GM12875 (cell line): ENCODE data around the gene COQ4.

Experiments
- H3K4me3 ChIP-seq: one replicate; pipeline ENCODE4 v1.5.1; 2011; ENCODE audit warnings: low read depth, low read length, control low read depth
- CTCF ChIP-seq: IDR thresholded peaks from 2 replicates; pipeline ENCODE4 v1.5.1; 2011; ENCODE audit warnings: low read depth, mild to moderate bottlenecking, control low read depth, inconsistent platforms, low read length, moderate library complexity, borderline replicate concordance; ENCODE audit not compliant: insufficient read depth

The COQ4 gene

GRCh38 chr9:128309551-128309950, 13.1 kb upstream of the COQ4 start:
- TF ChIP-seq CTCF = no peak
- no peak overlapping the region for H3K4me3 ChIP-seq

- no peak overlapping the region for H3K4me3 ChIP-seq
- no peak for TF ChIP-seq CTCF
Observed at GRCh38 chr9:128310461-128310860, 12.2 kb upstream of the COQ4 start.

GRCh38 chr9:128314697-128315096, 7.9 kb upstream of the COQ4 start:
- TF ChIP-seq CTCF = no peak
- H3K4me3 ChIP-seq = no peak overlapping the region

GRCh38 chr9:128316421-128316820, 6.2 kb upstream of the COQ4 start:
- TF ChIP-seq CTCF = no peak
- H3K4me3 ChIP-seq = no peak overlapping the region

- no peak for TF ChIP-seq CTCF
- no peak overlapping the region for H3K4me3 ChIP-seq
Observed at GRCh38 chr9:128317629-128318028, 5.0 kb upstream of the COQ4 start.

GRCh38 chr9:128321343-128321742, 1.3 kb upstream of the COQ4 start:
- H3K4me3 ChIP-seq = peak overlapping the region; percentile 83

More at GRCh38 chr9:128321343-128321742, 1.3 kb upstream of the COQ4 start:
- no peak for TF ChIP-seq CTCF
